Body of pancreas (tissue), 4 donors: ENCODE measurements around the gene ARID5B.

Experiments
- POLR2A ChIP-seq, 3 donors: fragments of 450-650 bp; IDR thresholded peaks; one replicate each; pipeline ENCODE4 v1.6.1; 2016; ENCODE audit warnings: antibody characterized with exemption in 3 of 3, mild to moderate bottlenecking in 2 of 3
- TF ChIP-seq, protein P1 (sequence below), 7 experiments: fragments of 450-650 bp in 4 of 7; fragments of 200-600 bp in 3 of 7; sonication (generic) in 3 of 7; IDR thresholded peaks; one replicate each; pipeline ENCODE4 v1.5.1; 2016 to 2019; ENCODE audit warnings: antibody characterized with exemption in 7 of 7

DNA sequence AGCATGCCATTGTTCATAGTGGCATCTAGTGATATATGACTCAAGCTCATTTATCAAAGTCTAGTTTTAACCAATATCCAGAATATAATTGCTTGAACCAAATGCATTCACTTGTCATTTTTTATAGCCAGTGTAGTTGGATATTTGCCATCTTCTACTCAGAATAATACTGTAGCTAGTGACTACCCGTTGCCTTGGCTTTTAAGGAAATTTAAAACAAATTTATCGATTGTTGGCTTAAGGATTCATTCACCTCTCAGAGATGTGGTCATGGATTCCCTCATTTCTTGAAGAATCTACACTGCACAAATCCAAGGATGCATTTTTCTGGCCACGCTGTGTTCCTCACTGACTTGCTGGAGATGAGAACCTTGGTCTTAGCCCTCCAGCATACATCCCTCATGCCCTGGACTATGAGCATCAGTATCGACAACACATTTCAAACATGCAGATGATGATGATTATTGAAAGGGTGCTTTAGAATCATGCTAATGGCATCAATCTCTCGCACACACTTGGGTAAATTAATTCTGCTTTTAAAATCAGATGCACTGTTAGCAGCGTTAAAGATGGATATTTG, 8.8 kb downstream of the ARID5B start:
- TF ChIP-seq, protein P1, sequence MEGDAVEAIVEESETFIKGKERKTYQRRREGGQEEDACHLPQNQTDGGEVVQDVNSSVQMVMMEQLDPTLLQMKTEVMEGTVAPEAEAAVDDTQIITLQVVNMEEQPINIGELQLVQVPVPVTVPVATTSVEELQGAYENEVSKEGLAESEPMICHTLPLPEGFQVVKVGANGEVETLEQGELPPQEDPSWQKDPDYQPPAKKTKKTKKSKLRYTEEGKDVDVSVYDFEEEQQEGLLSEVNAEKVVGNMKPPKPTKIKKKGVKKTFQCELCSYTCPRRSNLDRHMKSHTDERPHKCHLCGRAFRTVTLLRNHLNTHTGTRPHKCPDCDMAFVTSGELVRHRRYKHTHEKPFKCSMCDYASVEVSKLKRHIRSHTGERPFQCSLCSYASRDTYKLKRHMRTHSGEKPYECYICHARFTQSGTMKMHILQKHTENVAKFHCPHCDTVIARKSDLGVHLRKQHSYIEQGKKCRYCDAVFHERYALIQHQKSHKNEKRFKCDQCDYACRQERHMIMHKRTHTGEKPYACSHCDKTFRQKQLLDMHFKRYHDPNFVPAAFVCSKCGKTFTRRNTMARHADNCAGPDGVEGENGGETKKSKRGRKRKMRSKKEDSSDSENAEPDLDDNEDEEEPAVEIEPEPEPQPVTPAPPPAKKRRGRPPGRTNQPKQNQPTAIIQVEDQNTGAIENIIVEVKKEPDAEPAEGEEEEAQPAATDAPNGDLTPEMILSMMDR (IDR thresholded peaks at IDR 0.05) = no peak
- no peak for TF ChIP-seq POLR2A (IDR thresholded peaks at IDR 0.05)
